ENCODE measurements around the gene KIF18B. TPM values are rescaled to one million over a fixed set of nuclear protein-coding genes. Genes with fewer than 3 reads are reported as not detected.

The KIF18B gene
- total RNA-seq, 3 donors from 2014 or later (not counting 1 experiment from before 2014, with no cell fraction given) = 0.53 to 1.3 (median 1.1) TPM

- H3K9me3 ChIP-seq (ENCODE audit: control insufficient read depth, insufficient read depth, low read length) = no peaks in the 10 kb centered on the region
- intact Hi-C loops (cut with micrococcal nuclease) = loop anchor here (5.0 kb wide), 1 partner anchor 186 kb away; no protein-coding TSS in a partner anchor
- DNase-seq (peak; percentile 43 to 68), ATAC-seq (peak; percentile 70 to 95 (median 90))
- peaks cover 10% of the 10 kb centered on the region for H3K27me3 ChIP-seq (ENCODE audit: control insufficient read depth, insufficient read depth, low read length)
- H3K4me3 ChIP-seq (ENCODE audit: low read length) = no peak overlapping the region
- H3K36me3 ChIP-seq (ENCODE audit: control insufficient read depth, insufficient read depth, low read length) = no peaks in the 10 kb centered on the region
- peaks cover 11% of the 10 kb centered on the region for H3K4me1 ChIP-seq (ENCODE audit: control insufficient read depth, insufficient read depth, low read length)
- no peaks in the 10 kb centered on the region for H3K9me3 Mint-ChIP-seq
- H3K27me3 Mint-ChIP-seq (ENCODE audit: low read depth in 2 of 2) = peaks cover 24 to 28% of the 10 kb centered on the region in 2 donors
- H3K4me3 Mint-ChIP-seq = no peak overlapping the region
- H3K36me3 Mint-ChIP-seq = no peaks in the 10 kb centered on the region
- TF ChIP-seq, protein P1, sequence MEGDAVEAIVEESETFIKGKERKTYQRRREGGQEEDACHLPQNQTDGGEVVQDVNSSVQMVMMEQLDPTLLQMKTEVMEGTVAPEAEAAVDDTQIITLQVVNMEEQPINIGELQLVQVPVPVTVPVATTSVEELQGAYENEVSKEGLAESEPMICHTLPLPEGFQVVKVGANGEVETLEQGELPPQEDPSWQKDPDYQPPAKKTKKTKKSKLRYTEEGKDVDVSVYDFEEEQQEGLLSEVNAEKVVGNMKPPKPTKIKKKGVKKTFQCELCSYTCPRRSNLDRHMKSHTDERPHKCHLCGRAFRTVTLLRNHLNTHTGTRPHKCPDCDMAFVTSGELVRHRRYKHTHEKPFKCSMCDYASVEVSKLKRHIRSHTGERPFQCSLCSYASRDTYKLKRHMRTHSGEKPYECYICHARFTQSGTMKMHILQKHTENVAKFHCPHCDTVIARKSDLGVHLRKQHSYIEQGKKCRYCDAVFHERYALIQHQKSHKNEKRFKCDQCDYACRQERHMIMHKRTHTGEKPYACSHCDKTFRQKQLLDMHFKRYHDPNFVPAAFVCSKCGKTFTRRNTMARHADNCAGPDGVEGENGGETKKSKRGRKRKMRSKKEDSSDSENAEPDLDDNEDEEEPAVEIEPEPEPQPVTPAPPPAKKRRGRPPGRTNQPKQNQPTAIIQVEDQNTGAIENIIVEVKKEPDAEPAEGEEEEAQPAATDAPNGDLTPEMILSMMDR (IDR thresholded peaks at IDR 0.05) = peak; percentile 40
- H3K27ac ChIP-seq (ENCODE audit: low read length) = no peak overlapping the region
- WGBS (ENCODE audit: insufficient coverage) = 14% methylated on average over 56 of the region's 56 CpGs
- no peak overlapping the region for H3K27ac Mint-ChIP-seq
- H3K4me1 Mint-ChIP-seq = peaks cover 0 to 6% of the 10 kb centered on the region in 2 donors
Observed at GRCh38 chr17:44911133-44912001, 36.2 kb downstream of the KIF18B start.

- Histone ChIP-seq H3K27me3 (ENCODE audit: control insufficient read depth, insufficient read depth, low read length) (peaks cover 10% of the 10 kb centered on the region), H3K36me3 (ENCODE audit: control insufficient read depth, insufficient read depth, low read length) (no peaks in the 10 kb centered on the region), H3K27ac (ENCODE audit: low read length) (no peak overlapping the region), H3K4me3 (ENCODE audit: low read length) (no peak overlapping the region), H3K4me1 (ENCODE audit: control insufficient read depth, insufficient read depth, low read length) (peaks cover 11% of the 10 kb centered on the region), H3K9me3 (ENCODE audit: control insufficient read depth, insufficient read depth, low read length) (no peaks in the 10 kb centered on the region)
- ATAC-seq (no peak), DNase-seq (no peak)
- Mint-ChIP-seq H3K4me3 (no peak overlapping the region), H3K36me3 (no peaks in the 10 kb centered on the region), H3K27me3 (ENCODE audit: low read depth in 2 of 2) (peaks cover 24% of the 10 kb centered on the region in 2 donors), H3K9me3 (no peaks in the 10 kb centered on the region), H3K4me1 (peaks cover 0 to 6% of the 10 kb centered on the region in 2 donors), H3K27ac (no peak overlapping the region)
- TF ChIP-seq, protein P1 (IDR thresholded peaks at IDR 0.05) = no peak
- intact Hi-C loops (cut with micrococcal nuclease) = loop anchor here (5.0 kb wide), 1 partner anchor 187 kb away; no protein-coding TSS in a partner anchor
- WGBS (ENCODE audit: insufficient coverage) = 91% methylated on average over 12 of the region's 13 CpGs
Observed at GRCh38 chr17:44910231-44911106, 37.1 kb downstream of the KIF18B start.

GRCh38 chr17:44909681-44910144 is 37.9 kb downstream of the KIF18B start:
- no peak overlapping the region for H3K4me3 Mint-ChIP-seq
- H3K36me3 ChIP-seq (ENCODE audit: control insufficient read depth, insufficient read depth, low read length) = no peaks in the 10 kb centered on the region
- intact Hi-C loops (cut with micrococcal nuclease) = loop anchor here (5.0 kb wide), 1 partner anchor 188 kb away; no protein-coding TSS in a partner anchor
- peaks cover 11% of the 10 kb centered on the region for H3K4me1 ChIP-seq (ENCODE audit: control insufficient read depth, insufficient read depth, low read length)
- no peaks in the 10 kb centered on the region for H3K36me3 Mint-ChIP-seq
- no peak overlapping the region for H3K27ac ChIP-seq (ENCODE audit: low read length)
- ATAC-seq (no peak), DNase-seq (no peak)
- H3K4me3 ChIP-seq (ENCODE audit: low read length) = no peak overlapping the region
- peaks cover 22 to 24% of the 10 kb centered on the region in 2 donors for H3K27me3 Mint-ChIP-seq (ENCODE audit: low read depth in 2 of 2)
- no peaks in the 10 kb centered on the region for H3K9me3 Mint-ChIP-seq
- TF ChIP-seq, protein P1 (IDR thresholded peaks at IDR 0.05) = no peak
- H3K27me3 ChIP-seq (ENCODE audit: control insufficient read depth, insufficient read depth, low read length) = peaks cover 10% of the 10 kb centered on the region
- H3K27ac Mint-ChIP-seq = no peak overlapping the region
- WGBS (ENCODE audit: insufficient coverage) = 86% methylated on average over 11 of the region's 11 CpGs
- peaks cover 0 to 6% of the 10 kb centered on the region in 2 donors for H3K4me1 Mint-ChIP-seq
- H3K9me3 ChIP-seq (ENCODE audit: control insufficient read depth, insufficient read depth, low read length) = no peaks in the 10 kb centered on the region

Data from natural killer cell (primary cell).